Fibroblast of skin of abdomen (primary cell): ENCODE results near the gene ECD.

Source experiments
- DNase-seq: peaks from one replicate; pipeline ENCODE4 v3.0.0-alpha.2; 2013

Gene ECD

DNA sequence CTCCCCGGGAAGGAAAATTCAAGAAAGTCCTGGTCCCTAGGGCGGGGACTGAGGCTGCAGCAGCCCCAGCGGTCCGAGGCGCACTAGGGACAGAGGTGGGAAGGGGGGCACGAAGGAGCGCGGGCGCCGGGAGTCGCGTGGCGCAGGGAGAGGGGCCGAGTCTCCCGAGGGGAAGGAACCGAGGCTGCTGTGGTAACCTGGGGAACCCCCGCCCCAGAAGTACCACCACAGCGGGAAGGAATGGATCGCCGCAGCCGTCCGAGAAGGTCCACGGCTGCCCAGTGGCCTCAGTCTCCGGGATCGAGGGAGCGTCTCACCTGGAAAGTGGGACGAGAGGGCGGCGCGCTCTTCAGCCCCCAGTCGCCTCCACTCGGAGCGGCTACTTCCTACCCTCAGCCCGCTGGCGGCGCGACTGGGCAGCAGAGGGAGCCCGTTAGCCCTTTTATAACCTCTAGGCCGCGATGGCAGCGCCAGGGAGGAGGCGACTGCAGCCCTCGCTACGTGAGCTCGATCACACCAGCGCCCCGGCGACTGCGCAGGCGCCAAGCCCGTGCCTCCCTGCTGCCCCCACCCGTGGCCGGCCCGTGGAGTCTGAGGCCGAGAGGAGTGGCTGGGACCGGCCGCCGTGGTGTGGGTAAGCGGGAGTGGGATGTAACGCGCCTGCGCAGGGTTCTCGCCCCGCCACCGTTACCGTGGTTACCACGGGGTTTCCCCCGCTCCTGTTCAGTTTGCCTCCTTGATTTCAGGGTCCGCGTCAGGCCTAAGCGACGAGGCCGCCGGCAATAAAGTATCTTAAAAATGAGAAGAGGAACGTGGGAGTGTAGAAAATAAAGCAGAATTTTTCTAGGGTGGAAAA lies 71.1 kb downstream of the ECD start, which contains the start of gene P4HA1:
Gene P4HA1 (minus strand): TSS at position 418 of the 856 bp plus-strand sequence. CDS start 21,983 bp downstream, outside the sequence.
- peak; percentile 99 for DNase-seq

DNA sequence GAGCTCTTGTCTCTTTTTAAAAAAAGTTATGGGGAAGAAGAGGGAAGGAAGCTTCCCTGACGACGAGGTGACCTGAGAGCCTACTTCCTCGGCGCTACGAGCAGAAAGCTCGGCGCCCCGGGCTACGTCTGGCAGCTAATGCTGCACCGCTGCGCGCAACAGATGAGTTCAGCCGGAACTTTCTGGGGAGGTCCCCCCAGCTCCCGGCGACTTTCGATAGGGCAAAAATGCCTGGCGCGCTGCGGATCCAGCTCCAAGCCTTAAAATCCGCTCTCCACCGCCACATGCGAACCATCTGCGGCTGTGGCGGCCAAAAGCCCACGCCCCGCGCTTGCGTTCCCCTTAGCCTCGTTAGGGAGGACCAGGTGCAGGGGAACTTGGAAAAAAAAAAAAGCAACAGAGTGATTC lies 71.8 kb downstream of the ECD start:
- peak; percentile 71 for DNase-seq

DNA sequence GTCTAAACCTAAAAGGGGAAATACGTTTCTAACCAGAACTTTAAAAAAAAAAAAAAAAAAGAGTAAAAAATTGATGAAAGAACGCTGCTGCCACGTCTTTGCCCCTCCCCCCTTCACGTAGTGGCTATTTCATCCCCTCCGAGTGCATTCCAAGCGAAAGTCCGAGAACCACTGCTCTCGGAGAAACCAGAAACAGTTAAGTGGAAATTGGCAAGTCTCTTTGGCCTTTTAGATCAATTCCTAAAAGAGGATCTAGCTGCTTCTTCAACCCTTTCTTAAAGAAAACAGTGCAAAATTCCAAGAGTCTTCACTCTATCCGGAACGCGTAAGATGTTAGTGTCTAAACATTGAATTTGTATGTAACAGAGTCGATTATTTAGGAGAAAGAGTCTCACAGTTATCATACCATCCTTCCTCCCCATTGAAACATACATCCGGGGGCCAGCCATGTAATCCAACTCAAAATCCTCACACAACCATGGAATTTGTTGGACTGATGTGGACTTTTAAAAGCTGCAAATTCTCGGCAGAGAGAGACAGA lies 72.3 kb downstream of the ECD start:
- DNase-seq, result peak; percentile 89

DNA sequence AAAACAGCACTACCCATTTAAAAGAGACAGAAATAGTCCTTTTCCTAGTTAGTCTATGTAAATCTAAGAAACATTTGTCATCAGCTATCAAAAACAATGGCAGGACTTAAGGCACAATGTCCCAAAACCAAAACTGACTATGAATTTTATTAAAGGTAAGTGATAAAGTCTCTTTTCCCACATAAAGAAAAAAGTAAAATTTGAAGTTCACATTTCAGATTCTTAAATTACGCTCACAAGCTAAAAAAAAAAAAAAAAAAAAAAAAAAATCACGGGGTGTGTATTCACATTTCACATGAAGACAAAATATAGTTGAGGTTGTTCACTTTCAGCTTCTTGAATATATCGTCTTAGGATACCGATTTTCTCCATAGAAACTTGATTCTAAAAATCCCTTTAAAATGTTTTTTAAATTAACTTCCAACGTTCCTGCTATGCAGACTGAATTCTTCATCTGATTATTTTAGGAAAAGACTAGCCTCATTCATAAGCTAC lies 72.8 kb downstream of the ECD start:
- no peak for DNase-seq

DNA sequence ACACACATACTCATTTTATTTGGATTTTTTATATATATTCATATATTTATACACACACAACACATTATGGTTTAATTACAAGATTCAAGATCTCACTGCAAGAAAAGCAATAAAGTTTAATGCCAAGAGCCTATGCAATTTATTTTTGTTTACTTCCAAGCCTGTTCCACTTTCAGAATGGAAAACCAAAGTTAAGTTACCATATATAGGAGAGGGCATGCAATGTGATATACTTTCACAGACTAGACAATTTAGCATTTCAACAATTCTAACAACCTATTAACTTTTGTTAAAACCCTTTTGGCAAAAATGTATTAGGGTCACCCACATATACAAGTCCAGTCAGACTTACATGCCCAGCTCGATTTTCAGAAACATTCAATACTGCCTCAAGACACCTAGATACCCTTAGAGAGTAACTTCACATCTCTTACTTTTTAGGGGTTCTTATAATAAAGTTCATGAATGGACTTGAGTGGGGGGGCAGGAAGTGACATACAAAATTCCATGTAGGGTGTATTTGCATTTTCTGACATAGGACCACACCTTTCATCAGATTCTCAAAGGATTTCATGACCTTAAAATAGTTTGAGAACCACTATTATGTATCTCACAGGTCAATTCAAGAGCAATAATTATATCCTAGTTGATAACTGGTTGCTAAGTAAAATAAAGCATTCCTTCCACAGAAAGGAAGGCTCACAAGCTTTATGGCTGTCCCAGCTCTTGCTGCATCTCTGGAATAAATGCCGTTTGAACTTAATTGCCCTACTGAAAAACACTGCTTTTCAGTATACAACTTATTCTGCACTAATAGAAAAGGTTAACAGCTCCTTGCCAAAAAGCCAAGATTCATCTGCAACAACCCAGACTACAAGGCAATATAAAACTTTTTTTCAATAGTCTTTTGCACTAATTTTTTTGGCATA lies 73.6 kb downstream of the ECD start:
- DNase-seq, result peak; percentile 10

DNA sequence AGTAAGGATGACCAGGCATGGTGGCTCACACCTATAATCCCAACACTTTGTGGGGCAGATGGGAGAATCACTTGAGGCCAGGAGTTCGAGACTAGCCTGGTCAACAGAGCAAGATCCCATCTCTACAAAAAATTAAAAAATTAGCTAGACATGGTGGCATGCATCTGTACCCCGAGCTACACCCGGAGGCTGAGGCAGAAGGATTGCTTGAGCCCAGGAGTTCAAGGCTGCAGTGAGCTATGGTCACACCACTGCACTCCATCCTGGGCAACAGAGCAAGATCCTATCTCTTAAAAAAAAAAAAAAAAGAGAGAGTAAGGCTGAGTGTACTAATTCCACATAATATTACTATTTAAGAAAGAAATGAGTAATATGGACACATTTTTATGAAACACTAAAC lies 75.0 kb downstream of the ECD start:
- no peak for DNase-seq

DNA sequence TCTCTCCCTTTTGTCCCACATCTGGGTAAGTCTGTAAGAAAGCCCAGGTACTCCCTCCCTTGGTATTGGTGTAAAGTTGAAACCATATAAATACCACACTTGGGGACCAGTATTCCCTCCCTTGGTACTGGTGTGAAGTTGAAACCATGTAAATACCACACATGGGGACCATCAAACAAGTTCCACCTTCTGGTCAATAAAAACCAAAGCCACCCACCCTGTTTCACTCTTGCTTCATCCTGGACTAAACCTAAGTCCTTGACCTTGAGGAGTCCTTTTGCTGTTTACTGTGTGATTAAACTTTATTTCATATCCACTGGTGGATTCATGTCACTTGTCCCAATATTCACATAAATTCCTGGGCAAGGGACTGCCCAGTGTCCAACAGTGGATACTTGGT lies 79.5 kb downstream of the ECD start:
- DNase-seq, result no peak

DNA sequence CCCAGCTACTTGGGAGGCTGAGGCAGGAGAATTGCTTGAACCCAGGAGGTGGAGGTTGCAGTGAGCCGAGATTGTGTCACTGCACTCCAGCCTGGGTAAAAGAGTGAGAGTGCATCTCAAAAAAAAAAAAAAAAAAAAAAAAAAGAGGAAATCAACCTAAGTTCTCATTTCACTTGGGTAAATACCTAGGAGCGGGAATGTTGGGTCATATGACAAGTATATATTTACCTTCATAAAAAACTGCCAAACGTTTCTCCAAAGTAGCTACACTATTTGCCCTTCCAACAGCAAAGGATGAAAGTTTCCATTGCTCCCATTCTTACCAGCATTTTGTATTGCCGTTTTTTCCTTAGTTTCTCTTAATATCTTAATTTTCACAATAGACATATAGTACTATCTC lies 81.0 kb downstream of the ECD start:
- no peak for DNase-seq

DNA sequence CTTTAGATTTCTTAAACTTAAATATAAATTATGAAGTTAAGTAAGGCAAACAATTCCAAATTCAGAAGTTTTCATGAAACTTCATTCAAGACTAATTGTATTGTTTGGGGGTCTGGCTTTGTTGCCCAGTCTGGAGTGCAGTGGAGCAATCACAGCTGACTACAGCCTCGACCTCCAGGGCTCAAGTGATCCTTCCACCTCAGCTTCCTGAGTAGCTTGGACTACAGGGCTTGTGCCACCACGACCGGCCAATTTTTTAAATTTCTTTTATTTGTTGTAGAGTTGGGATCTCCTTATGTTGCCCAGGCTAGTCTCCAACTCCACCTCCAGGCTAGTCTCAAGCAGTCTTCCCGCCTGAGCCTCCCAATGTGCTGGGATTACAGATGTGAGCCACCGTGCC lies 83.6 kb downstream of the ECD start:
- DNase-seq, result no peak
